ENCODE data around the gene TAPBP.
A peak's percentile ranks its signal among the peaks of the same experiment; 100 is the strongest.
"Not testable (repeated sequence)": the region's sequence is repeated elsewhere in the genome, so short reads cannot be mapped to it uniquely, and the experiment has no call there.

The TAPBP gene

DNA sequence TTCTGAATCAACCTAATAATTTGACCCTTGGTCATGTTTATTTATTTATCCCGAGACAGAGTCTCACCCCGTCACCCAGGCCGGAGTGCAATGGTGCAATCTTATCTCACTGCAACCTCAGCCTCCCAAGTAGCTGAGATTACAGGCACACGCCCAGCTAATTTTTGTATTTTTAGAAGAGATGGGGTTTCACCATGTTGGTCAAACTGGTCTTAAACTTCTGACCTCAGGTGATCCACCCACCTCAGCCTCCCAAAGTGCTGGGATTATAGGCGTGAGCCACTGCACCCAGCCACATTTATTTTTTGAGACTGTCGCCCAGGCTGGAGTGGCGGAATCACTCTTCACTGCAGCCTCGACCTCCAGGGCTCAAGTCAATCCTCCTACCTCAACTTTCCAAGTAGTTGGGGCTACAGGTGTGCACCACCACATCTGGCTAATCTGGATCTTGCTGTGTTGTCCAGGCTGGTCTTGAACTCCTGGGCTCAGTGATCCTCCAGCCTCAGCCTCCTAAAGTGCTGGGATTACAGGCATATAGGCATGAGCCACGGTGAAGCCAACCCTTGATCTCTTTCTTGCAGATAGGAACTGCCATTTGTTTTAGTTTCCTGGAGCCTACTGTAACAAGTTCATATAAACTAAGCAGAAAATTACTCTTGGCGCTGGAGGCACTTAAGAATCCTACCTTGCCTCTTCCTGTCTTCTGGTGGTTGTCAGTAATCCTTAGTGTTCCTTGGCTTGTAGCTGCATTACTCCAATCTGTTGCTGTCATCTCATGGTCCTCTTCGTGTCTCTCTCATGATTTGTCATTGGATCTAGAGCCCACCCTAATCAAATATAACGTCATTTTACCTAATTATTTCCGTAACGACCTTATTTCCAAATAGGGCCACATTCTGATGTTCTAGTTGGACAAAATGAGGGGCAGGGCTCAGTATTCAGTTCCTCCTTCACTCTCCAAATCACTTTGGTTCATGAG is 39.7 kb downstream of the TAPBP start:
- DNase-seq, result no peak

DNA sequence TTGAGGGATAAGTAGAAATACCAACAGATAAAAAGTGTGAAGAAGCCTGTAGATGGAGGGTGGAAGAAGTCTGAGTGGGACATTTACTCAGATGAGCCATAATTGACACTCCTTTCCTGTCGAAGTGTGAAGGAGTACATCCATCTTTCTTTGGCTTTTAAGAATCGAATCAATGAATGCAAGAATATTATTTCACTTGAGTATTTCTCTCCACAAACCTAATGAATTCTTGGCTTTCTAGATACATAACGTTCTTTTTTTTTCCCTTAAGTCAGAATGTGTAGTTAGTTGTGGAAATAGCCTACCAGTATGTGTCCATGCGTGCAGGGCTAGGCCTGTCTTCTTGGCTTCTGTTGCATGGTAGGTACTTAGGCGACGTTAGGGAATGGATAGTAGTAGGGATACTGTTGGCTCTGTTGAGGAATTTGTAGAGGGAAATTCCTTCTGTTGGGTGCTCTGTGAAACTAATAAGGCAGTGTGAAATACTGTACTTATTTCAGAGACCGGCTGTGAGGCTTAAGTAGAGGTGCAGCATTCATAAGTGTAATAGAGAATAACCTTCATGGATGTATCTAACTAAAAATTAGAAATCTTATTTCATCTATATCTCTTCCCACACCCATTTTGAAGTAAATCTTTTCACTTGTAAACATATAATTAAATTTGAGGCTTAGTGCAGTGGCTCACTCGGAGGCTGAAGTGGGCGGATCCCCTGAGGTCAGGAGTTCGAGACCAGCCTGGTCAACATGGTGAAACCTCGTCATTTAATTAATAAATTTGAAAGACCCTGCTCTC is 40.6 kb downstream of the TAPBP start:
- peak; percentile 19 for DNase-seq

DNA sequence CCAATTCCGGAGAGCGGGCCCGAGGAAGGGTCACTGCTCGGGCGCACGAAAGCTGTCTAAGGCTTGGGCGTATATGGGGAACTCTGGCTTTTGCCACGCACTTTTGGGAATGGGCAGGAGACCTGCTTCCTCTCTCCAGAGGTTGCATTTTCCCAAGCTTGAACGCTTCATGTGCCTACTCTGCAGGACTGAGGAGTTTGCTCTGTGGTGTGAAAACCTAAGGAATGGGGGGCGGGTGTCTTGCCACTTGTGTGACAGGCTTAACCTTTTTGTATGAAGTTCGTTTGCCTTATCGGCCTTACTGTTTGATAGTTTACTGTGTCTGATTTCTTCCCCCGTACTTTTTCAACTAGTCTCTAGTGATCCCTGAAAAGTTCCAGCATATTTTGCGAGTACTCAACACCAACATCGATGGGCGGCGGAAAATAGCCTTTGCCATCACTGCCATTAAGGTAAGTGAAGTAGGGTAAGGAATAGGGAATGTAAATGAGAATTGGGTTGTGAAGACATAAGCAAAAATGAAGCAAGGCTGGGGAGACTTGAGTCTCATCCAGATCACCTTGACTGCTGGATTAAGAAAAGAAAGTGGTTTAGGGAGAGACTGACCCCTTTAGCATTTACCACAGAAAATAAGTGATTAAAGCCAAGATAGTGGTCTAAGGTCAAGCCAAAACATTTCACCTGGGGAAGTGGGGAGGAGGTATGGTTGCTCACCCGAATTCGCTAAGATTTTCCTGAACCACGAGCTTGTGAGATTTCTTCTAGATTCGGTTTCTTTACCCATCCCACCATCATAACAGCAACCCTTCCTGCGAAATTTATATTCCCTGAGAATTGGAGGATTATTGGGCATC is 41.4 kb downstream of the TAPBP start:
- DNase-seq, result no peak

DNA sequence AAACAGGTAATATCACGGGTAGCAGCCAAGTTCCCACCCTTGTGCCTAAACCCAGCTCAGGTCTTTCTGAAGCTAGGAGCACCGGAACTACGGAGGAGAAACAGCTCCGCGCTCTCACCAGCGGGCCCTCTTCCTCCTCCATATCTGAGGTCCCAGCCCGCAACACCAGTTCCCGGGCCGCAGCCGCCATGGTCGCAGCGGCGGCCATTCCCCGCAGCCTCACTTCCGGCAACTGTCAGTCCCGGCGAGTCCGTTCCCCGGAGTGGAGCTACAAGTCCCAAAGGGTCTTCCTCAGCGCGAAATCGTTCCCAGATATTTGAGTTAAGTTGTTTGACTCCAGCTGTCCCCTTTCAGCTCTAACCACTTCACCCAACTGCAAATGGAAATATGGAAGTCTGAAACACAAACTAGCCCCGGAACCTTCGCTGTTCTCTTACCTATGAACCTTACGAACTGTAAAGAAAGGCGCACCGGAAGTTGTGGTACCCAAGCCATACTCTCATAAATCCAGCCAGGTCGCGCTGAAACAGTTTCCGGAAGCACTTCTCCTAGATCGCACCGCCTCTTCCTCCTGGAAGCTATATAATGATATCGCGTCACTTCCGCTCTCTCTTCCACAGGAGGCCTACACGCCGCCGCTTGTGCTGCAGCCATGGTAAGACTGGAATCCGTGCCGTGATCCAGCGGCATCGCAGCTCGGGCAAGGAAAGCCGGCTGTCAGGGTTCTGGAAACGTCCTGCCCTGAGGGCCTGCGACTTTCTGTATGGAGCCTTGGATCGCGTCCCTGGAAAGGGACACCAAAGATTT is 42.2 kb downstream of the TAPBP start, which contains the start of the genes RPS18 and VPS52:
Gene RPS18, plus strand, starts transcription at position 608 of the 807 bp plus-strand sequence. Its CDS starts 45 bp downstream, at position 653.
Gene VPS52, minus strand, starts transcription at position 409 of the 807 bp plus-strand sequence. Its CDS starts 201 bp downstream, at position 208.
- DNase-seq, result peak; percentile 99

DNA sequence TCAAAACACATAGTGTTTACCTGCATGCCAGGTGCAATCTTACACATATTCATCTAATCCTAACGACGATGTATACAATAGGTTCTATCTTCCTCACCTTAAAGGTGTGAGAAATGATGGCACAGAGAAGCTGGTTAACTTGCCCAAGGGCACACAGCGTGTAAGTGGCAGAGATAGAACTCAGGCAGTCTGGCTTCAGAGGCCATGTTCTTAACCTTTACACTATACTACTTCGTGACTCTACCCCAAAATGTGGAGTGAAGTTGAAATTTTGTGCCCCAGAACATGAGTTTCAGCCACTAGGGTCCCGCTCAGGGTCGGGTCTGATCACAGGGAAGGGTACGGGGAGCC is 42.8 kb downstream of the TAPBP start:
- peak; percentile 62 for DNase-seq

DNA sequence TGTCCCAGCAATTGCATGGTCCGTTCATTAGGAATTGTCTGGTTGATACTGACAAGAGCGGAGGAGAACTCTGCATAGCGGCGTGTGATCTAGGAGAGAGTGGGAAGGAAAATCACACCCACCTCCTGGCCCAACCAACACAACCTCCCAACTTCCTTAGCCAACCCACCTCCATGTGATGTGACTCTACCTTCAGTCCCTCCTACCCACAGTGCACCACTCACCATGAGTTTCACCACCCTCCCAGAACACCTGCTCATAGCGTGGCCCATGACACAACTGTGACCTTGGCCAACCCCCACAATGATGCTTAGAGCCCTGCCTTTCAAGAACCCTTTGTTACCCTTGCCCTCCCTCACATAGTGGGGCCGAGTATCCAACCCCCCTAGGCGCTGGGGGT is 49.9 kb downstream of the TAPBP start:
- no peak for DNase-seq

DNA sequence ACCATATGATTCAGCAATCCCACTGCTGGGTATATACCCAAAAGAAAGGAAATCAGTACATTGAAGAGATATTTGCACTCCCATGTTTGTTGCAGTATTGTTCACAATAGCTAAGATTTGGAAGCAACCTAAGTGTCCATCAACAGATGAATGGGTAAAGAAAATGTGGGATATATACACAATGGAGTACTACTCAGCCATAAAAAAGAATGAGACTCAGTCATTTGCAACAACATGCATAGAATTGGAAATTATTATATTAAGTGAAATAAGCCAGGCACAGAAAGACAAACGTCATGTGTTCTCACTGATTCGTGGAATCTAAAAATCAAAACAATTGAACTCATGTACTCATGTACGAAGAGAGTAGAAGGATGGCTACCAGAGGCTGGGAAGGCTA is 51.4 kb downstream of the TAPBP start:
- not testable (repeated sequence) for DNase-seq

DNA sequence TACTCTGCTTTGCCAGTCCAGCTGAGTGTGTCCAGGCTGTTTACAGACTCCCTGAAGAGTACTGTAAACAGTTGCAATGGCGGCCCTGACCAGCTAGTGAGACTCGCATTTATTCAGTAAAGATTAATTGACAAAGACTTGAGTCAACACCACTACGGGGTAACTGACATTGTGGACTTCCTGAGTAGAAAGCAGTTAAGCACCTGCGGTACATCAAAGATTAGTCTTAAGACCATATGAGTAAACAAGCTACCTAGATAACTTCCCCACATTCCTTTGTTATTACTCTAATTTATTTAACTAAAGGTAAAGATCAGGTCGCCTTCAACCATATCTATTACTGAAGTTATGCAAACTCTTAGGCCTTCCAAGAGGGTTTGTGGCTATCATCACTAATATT is 54.8 kb downstream of the TAPBP start:
- no peak for DNase-seq

DNA sequence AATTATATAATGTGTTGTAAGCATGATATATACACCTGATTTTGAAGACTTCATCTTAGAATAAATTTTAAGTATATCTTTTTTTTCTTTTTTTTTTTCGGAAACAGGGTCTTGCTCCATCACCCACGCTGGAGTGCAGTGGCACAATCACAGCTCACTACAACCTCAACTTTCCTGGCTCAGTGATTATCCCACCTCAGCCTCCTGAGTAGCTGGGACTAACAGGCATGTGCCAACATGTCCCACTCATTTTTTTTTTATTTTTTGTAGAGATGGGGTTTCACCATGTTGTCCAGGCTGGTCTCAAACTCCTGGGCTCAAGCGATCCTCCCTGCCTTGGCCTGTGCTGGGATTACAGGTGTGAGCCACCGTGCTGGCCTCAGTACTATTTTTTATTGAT is 59.3 kb downstream of the TAPBP start:
- no peak for DNase-seq

DNA sequence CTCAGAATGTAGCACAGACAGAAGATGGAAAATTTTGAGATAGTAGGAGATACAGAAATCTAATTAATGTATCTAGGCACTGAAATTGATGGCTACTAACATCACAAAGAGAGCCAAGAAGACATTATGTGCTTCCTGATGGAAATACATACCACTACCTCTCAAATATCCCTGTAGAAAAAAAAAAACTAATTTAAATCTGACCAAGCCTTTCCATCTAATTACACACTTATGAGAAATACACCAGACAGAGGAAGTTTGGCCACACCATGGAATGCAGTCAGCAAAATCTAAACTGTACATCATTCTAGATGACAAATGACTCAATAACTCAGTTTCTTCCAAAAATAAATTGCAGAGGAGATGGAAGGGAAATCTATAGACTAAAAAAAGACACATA is 61.1 kb downstream of the TAPBP start:
- DNase-seq, result no peak

DNA sequence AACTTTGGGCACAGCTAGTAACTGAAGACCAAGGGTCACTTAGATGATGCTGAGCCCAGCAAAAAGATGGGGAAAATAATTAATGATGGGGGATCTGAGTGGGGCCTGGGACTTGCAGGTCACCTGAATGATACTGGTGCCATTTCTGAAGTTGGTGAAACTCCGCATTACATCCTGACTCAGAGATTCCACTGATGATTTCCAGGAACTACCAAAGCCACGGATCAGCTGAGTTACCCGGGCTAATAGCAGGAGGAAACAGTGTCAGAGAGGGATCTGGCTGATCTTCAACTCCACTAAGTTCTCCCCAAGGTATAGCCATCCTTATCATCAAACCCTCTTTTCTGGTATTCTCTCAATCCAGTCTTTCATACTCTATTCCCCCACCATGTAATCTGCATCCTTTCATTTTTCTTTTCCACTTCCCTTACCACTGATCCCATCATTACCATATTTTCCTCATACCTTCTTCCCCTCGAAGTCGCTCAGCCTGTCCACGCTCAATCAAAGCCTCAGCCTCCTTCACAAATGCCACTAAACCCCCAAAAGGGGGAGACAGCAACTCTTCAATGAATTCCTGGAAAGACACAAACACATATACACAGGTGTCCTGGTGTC is 62.4 kb downstream of the TAPBP start:
- DNase-seq, result no peak

DNA sequence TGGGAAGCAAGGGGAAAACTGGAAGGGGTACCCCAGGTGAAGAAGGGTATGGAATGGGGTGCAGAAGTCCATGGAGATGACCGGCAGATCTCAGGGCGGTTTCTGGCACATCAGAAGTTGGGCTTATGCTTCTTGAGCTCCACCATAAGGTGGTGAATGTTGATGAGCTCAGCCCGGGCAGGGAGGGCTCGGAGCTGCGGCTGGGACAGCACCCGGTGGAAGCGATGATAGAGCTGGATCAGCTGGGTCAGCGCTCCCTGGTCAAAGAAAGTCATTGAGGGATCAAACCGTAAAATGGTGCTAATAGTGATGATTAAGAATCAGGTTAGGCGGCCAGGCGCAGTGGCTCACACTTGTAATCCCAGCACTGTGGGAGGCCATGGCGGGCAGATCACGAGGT is 63.1 kb downstream of the TAPBP start:
- DNase-seq, result no peak

DNA sequence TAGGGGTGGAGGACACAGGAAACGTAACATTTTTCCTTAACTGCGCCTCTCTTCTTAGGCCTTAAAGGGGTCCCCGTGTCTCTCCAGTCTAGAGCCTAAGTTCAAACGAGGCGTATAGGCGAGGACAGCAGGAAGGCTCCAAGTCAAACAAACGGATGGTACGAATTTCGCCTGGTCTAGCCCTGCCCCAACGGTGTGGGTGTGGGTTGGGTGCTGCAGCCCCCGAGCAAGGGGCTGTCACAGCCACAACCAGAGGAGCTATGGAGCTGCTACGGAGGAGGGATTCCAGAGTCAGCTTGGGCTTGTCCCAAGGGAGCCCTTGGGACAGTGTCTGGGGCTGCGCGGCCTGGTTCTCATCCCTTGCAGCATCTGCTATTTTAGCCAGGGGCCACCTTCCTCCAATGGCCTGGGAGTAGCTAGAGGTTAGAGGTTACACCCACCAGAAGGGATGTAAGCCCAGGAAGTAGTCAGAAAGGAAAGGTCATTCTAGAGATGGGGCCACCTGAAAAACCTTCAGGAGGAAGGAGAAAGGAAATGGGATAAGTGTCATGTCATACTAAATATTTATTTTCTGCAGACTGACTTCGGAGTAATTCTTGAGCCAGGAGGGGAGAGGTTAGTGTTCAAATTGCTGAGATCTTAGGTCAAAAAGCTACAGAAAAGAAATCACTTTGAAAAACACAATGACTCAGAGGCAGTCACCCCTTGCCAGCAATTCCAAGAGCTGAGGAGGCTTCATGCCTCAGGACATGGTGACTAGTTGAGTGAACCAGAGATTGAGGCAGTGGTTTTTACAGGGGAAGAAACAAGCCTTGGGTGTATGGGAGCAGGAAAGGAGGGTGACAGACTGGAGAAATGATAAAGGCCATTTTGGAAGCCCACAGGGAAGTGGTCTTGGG is 63.9 kb downstream of the TAPBP start:
- peak; percentile 15 for DNase-seq
